GM06990 (cell line): ENCODE measurements around the gene CSTPP1.

Source experiments
- DNase-seq: peaks from one replicate; pipeline ENCODE4 v3.0.0-alpha.2; 2011; ENCODE audit not compliant: insufficient read length; ENCODE audit errors: extremely low read depth
- H3K27me3 ChIP-seq: replicated peaks from 2 replicates; pipeline ENCODE4 v1.6.0; 2011; ENCODE audit warnings: low read length; ENCODE audit not compliant: control insufficient read depth, insufficient read depth
- H3K36me3 ChIP-seq: 2 replicates; pipeline ENCODE4 v1.5.1; 2011; ENCODE audit warnings: low read length; ENCODE audit not compliant: control insufficient read depth, insufficient read depth
- H3K4me3 ChIP-seq: replicated peaks from 2 replicates; pipeline ENCODE4 v1.5.1; 2011; ENCODE audit warnings: low read depth, mild to moderate bottlenecking, control low read depth, low read length
- TF ChIP-seq, protein P1 (sequence below): IDR thresholded peaks from 2 replicates; pipeline ENCODE4 v1.5.1; 2011; ENCODE audit warnings: low read length, control low read depth, mild to moderate bottlenecking, inconsistent platforms; ENCODE audit not compliant: insufficient read depth, poor library complexity, severe bottlenecking

CSTPP1 gene

DNA sequence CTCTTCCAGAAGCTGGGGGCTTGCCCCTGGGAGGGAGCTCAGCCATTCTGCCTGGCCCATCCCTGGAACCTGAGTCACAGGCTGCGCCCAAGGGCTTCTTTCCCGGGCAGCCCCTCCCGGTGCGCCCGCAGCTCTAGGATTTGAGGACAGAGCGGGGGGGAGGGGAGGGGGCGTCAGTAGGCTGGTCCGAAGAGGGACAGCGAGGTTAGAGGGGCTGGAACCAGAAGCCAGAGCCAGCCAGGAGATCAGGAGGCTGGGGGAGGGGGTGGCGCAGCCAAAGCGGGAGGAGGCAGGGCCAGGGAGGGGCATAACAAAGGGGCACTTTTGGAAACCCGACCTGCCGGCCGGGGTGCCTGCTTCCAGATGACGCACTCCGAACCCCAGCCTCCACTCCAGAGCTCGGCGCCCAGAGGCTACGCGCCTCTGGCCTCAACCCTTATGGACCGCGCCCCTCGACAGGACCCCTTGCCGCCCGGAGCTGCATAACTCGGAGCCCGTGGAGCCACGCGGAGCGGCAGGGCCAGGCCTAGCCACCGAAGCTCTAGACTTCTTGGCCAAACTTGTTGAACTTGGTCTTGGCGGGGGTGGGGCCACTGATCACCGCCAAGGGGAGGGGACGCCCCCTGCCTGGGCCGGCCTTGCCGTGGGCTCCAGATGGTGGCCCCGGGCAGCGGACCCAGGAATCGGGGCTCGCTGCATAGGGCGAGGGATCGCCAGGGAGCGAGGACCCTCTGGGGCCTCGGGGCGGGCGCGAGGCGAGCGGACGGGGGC, 248.9 kb downstream of the CSTPP1 start:
- DNase-seq = no peak
- Histone ChIP-seq H3K27me3 (no peaks in the 10 kb centered on the region), H3K36me3 (no peaks in the 10 kb centered on the region), H3K4me3 (peak overlapping the region; percentile 55)
- TF ChIP-seq, protein P1, sequence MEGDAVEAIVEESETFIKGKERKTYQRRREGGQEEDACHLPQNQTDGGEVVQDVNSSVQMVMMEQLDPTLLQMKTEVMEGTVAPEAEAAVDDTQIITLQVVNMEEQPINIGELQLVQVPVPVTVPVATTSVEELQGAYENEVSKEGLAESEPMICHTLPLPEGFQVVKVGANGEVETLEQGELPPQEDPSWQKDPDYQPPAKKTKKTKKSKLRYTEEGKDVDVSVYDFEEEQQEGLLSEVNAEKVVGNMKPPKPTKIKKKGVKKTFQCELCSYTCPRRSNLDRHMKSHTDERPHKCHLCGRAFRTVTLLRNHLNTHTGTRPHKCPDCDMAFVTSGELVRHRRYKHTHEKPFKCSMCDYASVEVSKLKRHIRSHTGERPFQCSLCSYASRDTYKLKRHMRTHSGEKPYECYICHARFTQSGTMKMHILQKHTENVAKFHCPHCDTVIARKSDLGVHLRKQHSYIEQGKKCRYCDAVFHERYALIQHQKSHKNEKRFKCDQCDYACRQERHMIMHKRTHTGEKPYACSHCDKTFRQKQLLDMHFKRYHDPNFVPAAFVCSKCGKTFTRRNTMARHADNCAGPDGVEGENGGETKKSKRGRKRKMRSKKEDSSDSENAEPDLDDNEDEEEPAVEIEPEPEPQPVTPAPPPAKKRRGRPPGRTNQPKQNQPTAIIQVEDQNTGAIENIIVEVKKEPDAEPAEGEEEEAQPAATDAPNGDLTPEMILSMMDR = no peak

DNA sequence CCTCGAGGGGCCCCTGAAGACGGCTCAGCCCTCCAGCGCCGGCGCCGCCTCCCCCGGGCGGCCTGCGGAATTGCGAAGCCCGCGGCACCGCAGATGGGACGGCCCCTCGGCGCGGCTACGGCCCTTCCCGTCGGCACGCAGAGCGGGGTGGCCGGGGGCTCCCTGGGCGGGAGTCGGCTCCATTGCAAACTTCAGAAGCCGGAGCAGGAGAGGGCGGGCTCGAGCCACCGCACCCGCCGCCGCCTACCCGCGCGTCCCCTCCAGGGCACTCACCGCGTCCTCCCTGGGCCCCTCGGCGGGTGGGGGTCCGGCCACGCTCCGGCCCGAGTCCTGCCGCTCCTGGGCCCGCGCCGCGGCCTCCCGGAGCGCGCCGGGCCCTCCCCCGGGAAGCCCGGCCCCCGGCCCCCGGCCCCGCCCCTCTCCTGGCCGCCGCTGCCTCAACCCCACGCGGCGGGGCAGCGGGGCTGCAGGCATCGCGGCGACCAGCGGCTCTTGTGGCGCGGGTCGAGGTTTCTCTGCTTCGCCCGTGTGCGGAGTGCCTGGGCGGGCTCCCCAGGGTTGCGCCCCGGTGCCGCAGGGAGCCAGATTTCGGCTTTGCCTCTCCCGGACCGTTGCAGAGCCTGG, 249.6 kb downstream of the CSTPP1 start, which contains the start of gene PACSIN3:
PACSIN3 (minus strand) TSS at position 359 of the 624 bp plus-strand sequence. CDS start 3,707 bp downstream, outside the sequence.
- TF ChIP-seq, protein P1 = no peak
- Histone ChIP-seq H3K36me3 (no peaks in the 10 kb centered on the region), H3K4me3 (peak within 1 kb of the TSS; percentile 55), H3K27me3 (no peaks in the 10 kb centered on the region)
- no peak for DNase-seq

DNA sequence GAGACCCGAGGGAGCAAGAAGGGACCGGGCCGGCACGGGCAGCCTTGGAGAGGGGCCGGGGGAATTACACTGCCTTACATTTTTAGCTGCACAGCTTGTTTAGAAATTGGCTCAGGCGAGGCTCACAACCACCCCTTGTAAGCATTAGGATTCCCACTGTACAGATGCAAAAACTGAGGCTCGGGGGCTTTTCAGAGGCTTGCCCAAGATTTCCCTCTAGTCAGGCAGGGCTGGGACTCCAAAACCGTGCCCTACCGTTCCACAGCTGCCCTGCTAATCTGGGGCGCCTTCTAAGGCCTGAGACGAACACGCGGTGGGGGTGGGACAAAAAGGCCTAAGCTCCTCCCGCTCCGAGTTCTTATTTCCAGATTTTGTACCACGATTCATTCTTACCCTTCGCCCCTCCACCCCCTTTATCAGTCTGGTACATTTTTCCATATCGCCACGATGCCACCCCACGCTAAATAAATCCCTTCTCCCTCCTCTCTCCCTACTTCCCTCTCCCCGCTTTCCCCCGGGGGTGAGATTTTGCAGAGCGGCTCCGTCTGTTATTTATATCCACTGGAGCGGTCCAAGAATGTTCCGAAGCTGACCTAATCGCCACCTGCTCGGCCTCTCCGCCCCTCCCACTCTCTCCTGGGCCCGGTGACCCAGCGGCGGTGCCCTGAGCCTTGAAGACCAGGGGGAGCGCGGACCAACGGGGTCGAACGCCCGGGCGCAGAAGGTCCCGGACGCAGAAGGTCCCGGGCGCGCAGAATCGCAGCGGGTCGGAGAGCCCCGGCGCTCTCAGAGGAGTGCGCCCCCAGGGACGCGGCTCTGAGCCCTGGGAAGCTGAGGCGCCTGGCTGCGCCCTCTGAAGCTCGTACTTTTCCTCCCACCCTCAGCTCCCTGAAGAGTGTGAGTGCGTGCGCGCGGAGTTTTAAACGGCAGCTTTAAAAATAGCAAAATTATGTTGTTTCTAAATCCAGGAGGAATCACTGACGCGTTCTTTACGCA, 250.4 kb downstream of the CSTPP1 start:
- H3K4me3 ChIP-seq = peak overlapping the region; percentile 55
- peak; percentile 47 for DNase-seq
- TF ChIP-seq, protein P1 = peak; percentile 6
- no peaks in the 10 kb centered on the region for H3K36me3 ChIP-seq
- H3K27me3 ChIP-seq = no peaks in the 10 kb centered on the region

DNA sequence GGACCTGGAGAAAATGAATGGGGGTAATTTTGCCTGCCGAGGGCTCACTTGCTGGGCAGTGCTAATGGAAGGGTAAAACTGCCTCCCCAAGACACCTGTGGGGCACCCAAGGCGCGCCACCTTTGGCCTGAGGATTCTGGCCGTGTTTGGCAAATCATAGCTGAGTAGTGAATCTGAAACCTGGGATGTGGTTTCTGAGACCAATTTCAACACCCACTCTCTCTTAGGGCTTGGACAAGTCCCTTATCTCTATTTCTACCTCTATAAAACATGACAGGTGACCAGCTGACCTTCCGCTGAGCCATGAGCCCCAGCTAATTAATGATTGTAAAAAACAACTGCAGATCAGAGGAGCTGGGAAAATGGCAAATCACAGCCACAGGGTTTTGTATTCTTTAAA, 251.2 kb downstream of the CSTPP1 start:
- Histone ChIP-seq H3K4me3 (peak overlapping the region; percentile 55; the same call in 1 of the 2 replicates), H3K27me3 (no peaks in the 10 kb centered on the region), H3K36me3 (no peaks in the 10 kb centered on the region)
- TF ChIP-seq, protein P1 = no peak
- no peak for DNase-seq

DNA sequence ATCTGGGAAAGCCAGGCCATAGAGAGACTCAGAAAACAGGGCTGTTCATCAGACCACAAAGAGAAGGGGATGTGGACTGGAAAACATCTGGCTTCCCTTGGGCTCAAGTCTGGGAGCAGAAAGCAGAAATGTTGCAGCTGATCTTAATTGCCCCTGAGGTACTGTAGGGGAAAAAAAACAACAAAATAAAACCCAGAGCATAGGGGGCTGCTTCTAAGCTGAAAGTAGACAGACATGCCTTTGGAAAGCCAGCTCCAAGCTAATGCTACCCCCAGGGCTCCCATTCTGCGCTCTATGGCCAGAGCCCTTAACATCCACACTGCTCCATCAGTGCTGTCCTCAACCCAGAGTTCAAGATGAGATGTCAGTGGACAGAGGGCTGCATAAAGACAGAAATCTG, 251.7 kb downstream of the CSTPP1 start:
- Histone ChIP-seq H3K4me3 (no peak overlapping the region), H3K27me3 (no peaks in the 10 kb centered on the region), H3K36me3 (no peaks in the 10 kb centered on the region)
- TF ChIP-seq, protein P1 = no peak
- no peak for DNase-seq
